22Rv1 (cell line): Measurements from ENCODE around the gene KLHL21.

Experiments used
- H3K27ac ChIP-seq: fragments of 450-650 bp; 2 replicates; pipeline ENCODE4 v1.5.1; 2017
- CTCF ChIP-seq: fragments of 450-650 bp; IDR thresholded peaks from 2 replicates; pipeline ENCODE4 v1.5.1; 2017; ENCODE audit warnings: mild to moderate bottlenecking
- ZFX ChIP-seq: fragments of 450-650 bp; IDR thresholded peaks from 2 replicates; pipeline ENCODE4 v1.6.1; 2017; ENCODE audit warnings: antibody characterized with exemption, borderline replicate concordance

Gene KLHL21

GRCh38 chr1:6591222-6591621 lies 11.4 kb downstream of the KLHL21 start:
- H3K27ac ChIP-seq: no peak overlapping the region
- TF ChIP-seq CTCF (no peak), ZFX (no peak)

GRCh38 chr1:6590046-6590445 lies 12.6 kb downstream of the KLHL21 start:
- TF ChIP-seq ZFX: no peak
- no peak for TF ChIP-seq CTCF

GRCh38 chr1:6588893-6589520 lies 13.7 kb downstream of the KLHL21 start:
- H3K27ac ChIP-seq: no peak overlapping the region
- TF ChIP-seq ZFX (no peak), CTCF (no peak)

More at GRCh38 chr1:6590046-6590445, 12.6 kb downstream of the KLHL21 start:
- H3K27ac ChIP-seq: no peak overlapping the region

GRCh38 chr1:6588128-6588892 lies 14.4 kb downstream of the KLHL21 start:
- H3K27ac ChIP-seq: no peak overlapping the region
- TF ChIP-seq ZFX (no peak), CTCF (no peak)

GRCh38 chr1:6587261-6588005 lies 15.2 kb downstream of the KLHL21 start:
- no peak for TF ChIP-seq CTCF
- no peak for TF ChIP-seq ZFX
- no peak overlapping the region for H3K27ac ChIP-seq

- H3K27ac ChIP-seq: no peak overlapping the region
These were observed 16.3 kb downstream of the KLHL21 start for GRCh38 chr1:6586404-6586816.

More at GRCh38 chr1:6586404-6586816, 16.3 kb downstream of the KLHL21 start:
- TF ChIP-seq CTCF (no peak), ZFX (no peak)
